Uterus (tissue), 2 donors: ENCODE measurements around the gene ATP8A2.

ENCODE experiments used
- CTCF ChIP-seq, 4 experiments: fragments of 200-600 bp in 2 of 4; fragments of 450-650 bp in 2 of 4; sonication (generic) in 2 of 4; IDR thresholded peaks; one replicate each; pipeline ENCODE4 v1.5.1; 2016 to 2019; ENCODE audit warnings: antibody characterized with exemption in 4 of 4, mild to moderate bottlenecking in 2 of 4, moderate library complexity in 1 of 4
- POLR2A ChIP-seq, 2 donors: fragments of 450-650 bp; IDR thresholded peaks; one replicate each; pipeline ENCODE4 v1.6.1; 2016; ENCODE audit warnings: antibody characterized with exemption in 2 of 2, mild to moderate bottlenecking in 1 of 2, moderate library complexity in 1 of 2

GRCh38 chr13:25761041-25761440 is 389.3 kb downstream of the ATP8A2 start:
- TF ChIP-seq CTCF (IDR thresholded peaks at IDR 0.05) = no peak
- TF ChIP-seq POLR2A (IDR thresholded peaks at IDR 0.05) = no peak
